GM23338 (cell line): ENCODE data around the gene DENND4A.

Experiments used
- EZH2phosphoT487 ChIP-seq: fragments of 200-600 bp; sonication (generic); IDR thresholded peaks from one replicate; pipeline ENCODE4 v1.8.1; 2018; ENCODE audit warnings: antibody characterized with exemption; ENCODE audit not compliant: unreplicated experiment
- POLR2AphosphoS5 ChIP-seq: IDR thresholded peaks from 2 replicates; pipeline ENCODE4 v1.6.1; 2016; ENCODE audit warnings: antibody characterized with exemption, low read depth
- ZNF114 ChIP-seq: fragments of 250-450 bp; sonication (Bioruptor Pico); IDR thresholded peaks from 2 replicates; pipeline ENCODE4 v1.5.0; 2020; ENCODE audit warnings: mild to moderate bottlenecking, moderate library complexity

DNA sequence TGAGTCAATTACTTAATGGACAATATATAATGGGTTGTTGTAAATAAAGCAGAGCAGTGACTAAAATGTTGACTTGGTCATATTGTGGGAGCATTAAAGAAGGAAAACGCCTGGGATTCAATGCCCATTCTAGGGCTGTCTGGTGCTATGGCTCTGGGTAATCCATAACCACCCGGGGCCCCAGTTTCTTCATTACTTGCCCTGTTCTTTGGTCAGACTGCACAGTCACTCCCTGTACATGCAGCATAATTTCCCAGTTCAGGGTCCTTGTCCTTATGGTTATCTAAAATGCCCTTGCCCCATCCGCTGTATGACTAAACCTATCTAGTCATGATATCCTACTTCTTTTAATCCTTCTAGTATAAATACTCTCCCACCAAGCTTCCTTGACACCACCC lies 27.5 kb upstream of the DENND4A start:
- TF ChIP-seq ZNF114 (CRISPR knock-in tag) (no peak), EZH2phosphoT487 (no peak), POLR2AphosphoS5 (no peak)
